ENCODE data around the gene NPFFR1. TPM values are rescaled to one million over a fixed set of nuclear protein-coding genes. Genes with fewer than 3 reads are reported as not detected.

Gene NPFFR1
- total RNA-seq, 1 donor: not detected

DNA sequence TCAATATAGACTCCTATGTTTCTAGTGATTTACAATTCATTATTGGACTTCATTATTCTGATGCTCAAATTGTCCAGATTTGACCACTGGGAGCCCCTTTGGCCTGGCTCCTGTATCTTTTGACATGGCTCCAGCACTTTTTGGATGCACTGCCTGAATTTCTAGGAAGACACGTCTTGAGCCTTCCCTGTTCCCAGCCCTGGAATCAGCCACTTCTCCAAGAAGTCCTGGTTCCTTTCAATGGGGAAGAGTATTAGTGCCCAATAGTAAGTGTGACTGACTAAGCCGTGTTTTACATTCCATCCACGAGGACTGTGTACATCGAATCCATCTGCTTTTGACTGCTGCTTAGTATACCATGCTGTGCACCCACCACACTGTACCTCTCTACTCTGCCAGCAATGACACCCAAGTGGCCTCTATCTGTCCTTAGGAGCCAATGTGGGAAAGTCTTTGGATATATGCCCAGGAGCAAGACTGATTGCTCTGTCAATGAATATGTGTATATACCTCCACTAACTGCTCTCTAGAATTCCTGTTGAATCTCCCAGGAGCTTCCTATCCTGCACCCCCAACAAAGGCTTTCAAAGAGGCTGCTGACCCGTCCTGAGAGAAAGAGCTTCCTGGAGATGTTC, 23.2 kb upstream of the NPFFR1 start:
- TF ChIP-seq, protein P1, sequence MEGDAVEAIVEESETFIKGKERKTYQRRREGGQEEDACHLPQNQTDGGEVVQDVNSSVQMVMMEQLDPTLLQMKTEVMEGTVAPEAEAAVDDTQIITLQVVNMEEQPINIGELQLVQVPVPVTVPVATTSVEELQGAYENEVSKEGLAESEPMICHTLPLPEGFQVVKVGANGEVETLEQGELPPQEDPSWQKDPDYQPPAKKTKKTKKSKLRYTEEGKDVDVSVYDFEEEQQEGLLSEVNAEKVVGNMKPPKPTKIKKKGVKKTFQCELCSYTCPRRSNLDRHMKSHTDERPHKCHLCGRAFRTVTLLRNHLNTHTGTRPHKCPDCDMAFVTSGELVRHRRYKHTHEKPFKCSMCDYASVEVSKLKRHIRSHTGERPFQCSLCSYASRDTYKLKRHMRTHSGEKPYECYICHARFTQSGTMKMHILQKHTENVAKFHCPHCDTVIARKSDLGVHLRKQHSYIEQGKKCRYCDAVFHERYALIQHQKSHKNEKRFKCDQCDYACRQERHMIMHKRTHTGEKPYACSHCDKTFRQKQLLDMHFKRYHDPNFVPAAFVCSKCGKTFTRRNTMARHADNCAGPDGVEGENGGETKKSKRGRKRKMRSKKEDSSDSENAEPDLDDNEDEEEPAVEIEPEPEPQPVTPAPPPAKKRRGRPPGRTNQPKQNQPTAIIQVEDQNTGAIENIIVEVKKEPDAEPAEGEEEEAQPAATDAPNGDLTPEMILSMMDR (IDR thresholded peaks at IDR 0.05; ENCODE audit: insufficient read depth, low read length): no peak
- no peak overlapping the region for H3K4me3 ChIP-seq (ENCODE audit: low read depth, low read length)

DNA sequence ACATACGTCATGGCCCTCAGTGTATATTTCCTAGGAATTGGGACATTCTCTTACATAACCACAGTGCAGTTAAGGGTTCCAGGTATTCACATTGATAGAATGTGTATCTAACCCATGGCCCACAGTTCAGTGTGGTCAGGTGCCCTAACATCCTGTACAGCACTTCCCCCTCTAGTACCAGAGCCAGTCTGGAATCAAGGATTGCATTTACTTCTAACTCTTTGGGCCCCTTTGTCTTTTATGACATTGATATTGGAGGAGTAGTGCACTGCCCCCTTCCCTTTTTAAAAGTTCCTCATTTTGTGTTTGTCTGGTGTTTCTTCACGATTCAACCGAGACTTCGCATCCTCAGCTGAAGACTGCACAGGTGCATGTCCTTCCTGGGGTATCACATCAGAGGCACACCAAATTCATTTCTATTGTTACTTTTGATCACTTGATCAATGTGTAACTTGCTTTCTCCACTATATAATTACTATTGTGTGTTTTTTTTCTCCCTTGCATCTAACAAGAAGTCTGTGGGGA, 22.4 kb upstream of the NPFFR1 start:
- TF ChIP-seq, protein P1 (IDR thresholded peaks at IDR 0.05; ENCODE audit: insufficient read depth, low read length): no peak
- no peak for DNase-seq (ENCODE audit: low read depth)
- H3K4me3 ChIP-seq (ENCODE audit: low read depth, low read length): no peak overlapping the region

More for the DNA sequence above, 23.2 kb upstream of the NPFFR1 start:
- peak; percentile 8 for DNase-seq (ENCODE audit: low read depth)

DNA sequence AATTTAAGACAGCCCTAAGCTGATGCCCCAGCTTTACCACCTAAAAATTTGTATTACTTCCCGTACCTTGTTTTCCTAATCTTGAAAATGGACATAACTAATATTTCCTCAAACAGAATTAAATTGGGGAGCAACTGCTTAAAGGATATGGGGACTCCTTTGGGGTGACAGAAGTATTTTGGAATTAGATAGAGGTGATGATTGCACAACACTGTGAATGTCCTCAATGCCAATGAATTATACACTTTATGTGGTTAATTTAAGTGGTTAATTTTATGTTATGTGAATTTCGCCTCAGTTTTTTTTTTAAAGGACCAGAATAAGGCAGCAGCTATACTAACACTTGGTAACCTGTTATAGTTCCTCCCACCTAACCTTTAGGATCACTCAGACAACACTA, 19.9 kb upstream of the NPFFR1 start:
- H3K4me3 ChIP-seq (ENCODE audit: low read depth, low read length): no peak overlapping the region
- DNase-seq (ENCODE audit: low read depth): no peak
- TF ChIP-seq, protein P1 (IDR thresholded peaks at IDR 0.05; ENCODE audit: insufficient read depth, low read length): no peak

DNA sequence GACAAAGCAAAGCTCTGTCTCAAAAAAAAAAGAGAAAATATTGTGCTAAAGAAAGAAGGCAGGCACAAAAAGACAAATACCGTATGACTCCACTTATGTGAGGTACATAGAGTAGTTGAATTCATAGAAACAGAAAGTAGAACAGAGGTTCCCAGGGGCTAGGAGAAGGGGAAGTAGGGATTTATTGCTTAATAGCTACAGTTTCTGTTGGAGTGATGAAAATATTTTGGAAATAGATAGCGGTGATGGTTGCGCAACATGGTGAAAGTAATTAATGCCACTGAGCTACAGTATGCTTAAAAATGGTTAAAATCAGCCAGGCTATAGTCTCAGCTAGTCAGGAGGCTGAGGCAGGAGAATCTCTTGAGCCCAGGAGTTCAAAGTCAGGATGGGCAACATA, 18.5 kb upstream of the NPFFR1 start:
- peak; percentile 91 for DNase-seq (ENCODE audit: low read depth)
- TF ChIP-seq, protein P1 (IDR thresholded peaks at IDR 0.05; ENCODE audit: insufficient read depth, low read length): no peak
- H3K4me3 ChIP-seq (ENCODE audit: low read depth, low read length): no peak overlapping the region

DNA sequence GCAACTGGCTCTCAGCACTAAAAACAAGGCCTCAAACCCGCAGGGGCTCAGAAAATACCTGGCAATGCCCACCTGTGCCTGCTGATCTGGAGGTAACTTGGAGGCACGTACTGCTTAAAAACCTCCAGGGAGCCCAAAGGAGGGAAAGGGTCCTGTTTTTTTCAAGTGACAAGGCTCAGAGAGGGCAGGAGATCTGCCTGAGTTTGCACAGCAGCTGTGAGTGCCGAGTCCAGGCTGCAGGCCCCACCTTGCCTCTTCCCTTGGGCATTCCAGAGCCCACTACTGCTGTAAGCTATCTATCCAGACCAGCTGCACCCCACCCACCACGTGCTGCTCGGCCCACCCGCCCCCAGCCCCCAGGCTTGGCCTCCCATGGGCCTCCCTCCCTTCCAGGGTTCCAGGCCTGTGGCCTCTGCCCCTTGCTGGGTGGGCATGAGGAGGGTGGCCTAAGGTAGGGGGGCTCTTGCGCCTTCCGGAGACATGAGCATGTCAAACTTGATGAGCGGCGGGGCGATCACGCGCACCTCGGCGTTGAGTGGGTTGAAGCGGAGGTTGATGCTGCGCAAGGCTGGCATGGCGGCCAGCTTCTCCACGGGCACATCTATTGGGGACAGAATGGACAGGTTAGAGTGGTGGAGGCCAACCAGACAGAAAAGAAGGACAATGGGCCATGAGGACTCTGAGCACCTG, 17.2 kb upstream of the NPFFR1 start:
- TF ChIP-seq, protein P1 (IDR thresholded peaks at IDR 0.05; ENCODE audit: insufficient read depth, low read length): no peak
- H3K4me3 ChIP-seq (ENCODE audit: low read depth, low read length): no peak overlapping the region
- no peak for DNase-seq (ENCODE audit: low read depth)

DNA sequence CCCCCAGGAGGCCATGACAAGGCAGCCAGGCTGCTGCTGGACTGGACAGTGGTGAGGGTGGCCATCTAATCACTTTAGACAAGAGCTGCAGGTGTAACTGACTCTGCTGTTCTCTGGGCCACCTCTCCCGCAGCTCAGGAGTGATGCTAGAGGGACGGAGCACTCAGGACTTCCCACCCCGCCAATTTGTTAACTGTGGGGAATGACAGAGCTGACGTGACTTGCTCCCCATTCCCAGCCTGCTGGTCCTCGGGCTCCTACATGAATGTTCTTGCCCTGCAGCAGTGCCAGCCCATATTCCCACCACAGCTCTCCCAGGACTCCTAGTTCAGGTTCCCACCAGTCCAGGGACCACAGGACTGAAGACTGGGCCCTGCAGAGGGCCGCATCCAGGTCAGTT, 16.7 kb upstream of the NPFFR1 start:
- no peak overlapping the region for H3K4me3 ChIP-seq (ENCODE audit: low read depth, low read length)
- TF ChIP-seq, protein P1 (IDR thresholded peaks at IDR 0.05; ENCODE audit: insufficient read depth, low read length): no peak
- no peak for DNase-seq (ENCODE audit: low read depth)
